Panc1 (cell line): ENCODE data around the gene IL17B.

Source experiments
- POLR2AphosphoS5 ChIP-seq: IDR thresholded peaks from 2 replicates; pipeline ENCODE4 v1.6.1; 2012; ENCODE audit warnings: mild to moderate bottlenecking, low read depth, low read length, moderate library complexity
- SIN3A ChIP-seq: IDR thresholded peaks from 2 replicates; pipeline ENCODE4 v1.6.1; 2012; ENCODE audit warnings: low read depth, mild to moderate bottlenecking, low read length, moderate library complexity, borderline replicate concordance; ENCODE audit not compliant: insufficient read depth
- TCF7L2 ChIP-seq: IDR thresholded peaks from 2 replicates; pipeline ENCODE4 v1.6.1; 2011; ENCODE audit warnings: mild to moderate bottlenecking, low read depth, low read length, inconsistent platforms
- TF ChIP-seq, protein P1 (sequence below): fragments of 450-650 bp; IDR thresholded peaks from 2 replicates; pipeline ENCODE4 v1.5.1; 2017; ENCODE audit warnings: mild to moderate bottlenecking
- TF ChIP-seq, protein P2 (sequence below), 2 experiments: IDR thresholded peaks; 2 replicates each; pipeline ENCODE4 v1.6.1; 2011 to 2012; ENCODE audit warnings: low read depth in 2 of 2, control low read depth in 1 of 2, low read length in 1 of 2, mild to moderate bottlenecking in 1 of 2, moderate library complexity in 1 of 2; ENCODE audit not compliant: insufficient read depth in 1 of 2

DNA sequence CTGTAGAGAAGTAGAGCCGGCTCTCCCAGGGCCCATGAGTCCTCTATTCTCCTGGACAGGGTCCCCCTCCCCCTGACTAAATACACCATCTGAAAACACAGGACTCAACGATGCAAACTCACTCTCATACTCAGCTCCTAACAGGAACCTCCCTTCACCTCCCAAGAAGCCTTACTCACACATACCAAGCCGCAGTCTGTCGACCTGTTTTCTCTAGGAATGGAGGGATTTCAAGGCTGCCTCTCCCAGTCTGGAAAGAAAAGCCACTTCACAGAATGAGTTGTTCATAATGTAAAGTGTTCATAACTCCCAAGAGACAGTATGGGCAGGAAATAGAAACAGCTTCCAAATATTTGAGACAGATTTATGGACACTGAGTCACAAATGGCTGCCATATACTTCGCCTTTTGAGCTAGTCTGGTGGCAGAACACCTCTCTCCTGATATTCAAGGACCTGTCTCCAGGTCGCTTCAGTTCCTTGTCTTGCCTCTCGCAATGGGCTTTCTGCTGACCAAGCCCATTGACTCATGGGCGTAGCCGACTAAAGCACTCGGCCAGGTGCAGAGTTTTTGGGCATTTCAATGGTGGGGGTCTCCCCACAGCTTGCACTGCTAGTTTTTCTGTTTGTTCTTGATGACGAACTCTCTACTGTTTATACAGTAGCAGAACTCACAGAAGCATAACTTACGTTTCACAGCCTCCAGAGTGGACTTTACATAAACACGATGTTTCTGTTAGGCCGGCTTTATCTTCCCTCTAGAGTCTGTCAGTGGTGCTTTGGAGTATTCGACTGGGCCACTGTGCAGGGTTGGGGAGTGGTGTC lies 25.0 kb upstream of the IL17B start:
- TF ChIP-seq, protein P1, sequence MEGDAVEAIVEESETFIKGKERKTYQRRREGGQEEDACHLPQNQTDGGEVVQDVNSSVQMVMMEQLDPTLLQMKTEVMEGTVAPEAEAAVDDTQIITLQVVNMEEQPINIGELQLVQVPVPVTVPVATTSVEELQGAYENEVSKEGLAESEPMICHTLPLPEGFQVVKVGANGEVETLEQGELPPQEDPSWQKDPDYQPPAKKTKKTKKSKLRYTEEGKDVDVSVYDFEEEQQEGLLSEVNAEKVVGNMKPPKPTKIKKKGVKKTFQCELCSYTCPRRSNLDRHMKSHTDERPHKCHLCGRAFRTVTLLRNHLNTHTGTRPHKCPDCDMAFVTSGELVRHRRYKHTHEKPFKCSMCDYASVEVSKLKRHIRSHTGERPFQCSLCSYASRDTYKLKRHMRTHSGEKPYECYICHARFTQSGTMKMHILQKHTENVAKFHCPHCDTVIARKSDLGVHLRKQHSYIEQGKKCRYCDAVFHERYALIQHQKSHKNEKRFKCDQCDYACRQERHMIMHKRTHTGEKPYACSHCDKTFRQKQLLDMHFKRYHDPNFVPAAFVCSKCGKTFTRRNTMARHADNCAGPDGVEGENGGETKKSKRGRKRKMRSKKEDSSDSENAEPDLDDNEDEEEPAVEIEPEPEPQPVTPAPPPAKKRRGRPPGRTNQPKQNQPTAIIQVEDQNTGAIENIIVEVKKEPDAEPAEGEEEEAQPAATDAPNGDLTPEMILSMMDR = no peak
- TF ChIP-seq SIN3A = no peak
- TF ChIP-seq, protein P2, sequence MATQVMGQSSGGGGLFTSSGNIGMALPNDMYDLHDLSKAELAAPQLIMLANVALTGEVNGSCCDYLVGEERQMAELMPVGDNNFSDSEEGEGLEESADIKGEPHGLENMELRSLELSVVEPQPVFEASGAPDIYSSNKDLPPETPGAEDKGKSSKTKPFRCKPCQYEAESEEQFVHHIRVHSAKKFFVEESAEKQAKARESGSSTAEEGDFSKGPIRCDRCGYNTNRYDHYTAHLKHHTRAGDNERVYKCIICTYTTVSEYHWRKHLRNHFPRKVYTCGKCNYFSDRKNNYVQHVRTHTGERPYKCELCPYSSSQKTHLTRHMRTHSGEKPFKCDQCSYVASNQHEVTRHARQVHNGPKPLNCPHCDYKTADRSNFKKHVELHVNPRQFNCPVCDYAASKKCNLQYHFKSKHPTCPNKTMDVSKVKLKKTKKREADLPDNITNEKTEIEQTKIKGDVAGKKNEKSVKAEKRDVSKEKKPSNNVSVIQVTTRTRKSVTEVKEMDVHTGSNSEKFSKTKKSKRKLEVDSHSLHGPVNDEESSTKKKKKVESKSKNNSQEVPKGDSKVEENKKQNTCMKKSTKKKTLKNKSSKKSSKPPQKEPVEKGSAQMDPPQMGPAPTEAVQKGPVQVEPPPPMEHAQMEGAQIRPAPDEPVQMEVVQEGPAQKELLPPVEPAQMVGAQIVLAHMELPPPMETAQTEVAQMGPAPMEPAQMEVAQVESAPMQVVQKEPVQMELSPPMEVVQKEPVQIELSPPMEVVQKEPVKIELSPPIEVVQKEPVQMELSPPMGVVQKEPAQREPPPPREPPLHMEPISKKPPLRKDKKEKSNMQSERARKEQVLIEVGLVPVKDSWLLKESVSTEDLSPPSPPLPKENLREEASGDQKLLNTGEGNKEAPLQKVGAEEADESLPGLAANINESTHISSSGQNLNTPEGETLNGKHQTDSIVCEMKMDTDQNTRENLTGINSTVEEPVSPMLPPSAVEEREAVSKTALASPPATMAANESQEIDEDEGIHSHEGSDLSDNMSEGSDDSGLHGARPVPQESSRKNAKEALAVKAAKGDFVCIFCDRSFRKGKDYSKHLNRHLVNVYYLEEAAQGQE (IDR thresholded peaks at IDR 0.05; ENCODE audit: insufficient read depth in 1 of 2, low read depth in 2 of 2, low read length in 1 of 2) = no peak
- TF ChIP-seq POLR2AphosphoS5 = no peak
- TF ChIP-seq TCF7L2 = no peak
